Activated B cell treated with CpG ODN at 0.5 μM for 24 hours (primary cell): Measurements from ENCODE around the gene ARHGAP6. TPM values are rescaled to one million over a fixed set of nuclear protein-coding genes. Genes with fewer than 3 reads are reported as not detected.
"Not testable (repeated sequence)": the region's sequence is repeated elsewhere in the genome, so short reads cannot be mapped to it uniquely, and the experiment has no call there.

Experiments used
- ATAC-seq: fragments of 200-7000 bp; cut with Tn5 transposase; one replicate; pipeline ENCODE4 v1.10.0; 2021; ENCODE audit warnings: low read depth, mild to moderate bottlenecking, moderate library complexity
- CTCF ChIA-PET: fragments of 350-600 bp; sonication (Branson Sonifier 250); formaldehyde crosslinking; loops from one replicate; lab custom pipeline; 2021; ENCODE audit warnings: antibody characterized with exemption; lab: Charles Lee
- POLR2A ChIA-PET: fragments of 350-600 bp; sonication (Branson Sonifier 250); formaldehyde crosslinking; loops from one replicate; lab custom pipeline; 2021; ENCODE audit warnings: antibody characterized with exemption; lab: Charles Lee
- DNase-seq: peaks from one replicate; pipeline ENCODE4 v3.0.0; 2022
- H3K27ac Mint-ChIP-seq: one replicate; pipeline ENCODE4 v1.8.0; 2020; ENCODE audit warnings: mixed read lengths
- H3K27me3 Mint-ChIP-seq: one replicate; pipeline ENCODE4 v1.8.0; 2021; ENCODE audit warnings: mixed read lengths
- H3K36me3 Mint-ChIP-seq: one replicate; pipeline ENCODE4 v1.8.0; 2021; ENCODE audit warnings: low read depth, mixed read lengths
- H3K4me1 Mint-ChIP-seq: one replicate; pipeline ENCODE4 v1.8.0; 2021; ENCODE audit warnings: mixed read lengths
- H3K4me3 Mint-ChIP-seq: one replicate; pipeline ENCODE4 v1.8.0; 2020; ENCODE audit warnings: mild to moderate bottlenecking, mixed read lengths
- H3K9me3 Mint-ChIP-seq: one replicate; pipeline ENCODE4 v1.8.0; 2020; ENCODE audit warnings: mixed read lengths
- intact Hi-C: fragments of 100-400 bp; cut with micrococcal nuclease; formaldehyde crosslinking; loops from one replicate; pipeline ENCODE4 v1.15.1; 2024
- total RNA-seq: library from RNA; stranded (reverse); gene quantifications from 2 replicates; pipeline ENCODE4 v1.2.3, GENCODE V29; 2022
- TF ChIP-seq, protein P1 (sequence below): fragments of 200-600 bp; IDR thresholded peaks from one replicate; pipeline ENCODE4 v1.8.0; 2022; ENCODE audit warnings: antibody characterized with exemption, mild to moderate bottlenecking

The ARHGAP6 gene
- total RNA-seq, 1 donor from 2014 or later = 0.42 TPM

DNA sequence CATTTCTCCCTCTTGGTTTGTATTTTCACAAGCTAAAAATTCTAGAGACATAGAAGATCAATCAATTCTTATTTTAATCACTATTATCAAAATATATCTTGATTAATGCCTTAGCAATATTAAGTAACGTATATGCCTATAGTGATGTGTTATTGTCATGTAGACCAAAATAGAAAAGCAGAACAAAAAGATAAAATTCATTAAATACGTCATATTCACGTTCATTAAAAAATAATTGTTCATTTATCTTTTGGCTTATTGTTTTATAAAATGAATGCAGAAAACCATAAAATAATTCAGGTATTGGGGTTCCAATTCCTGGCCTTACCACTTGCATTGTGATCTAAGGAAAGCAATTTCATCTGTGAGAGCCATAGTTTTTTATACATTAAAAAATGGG is 300.3 kb downstream of the ARHGAP6 start:
- H3K4me1 Mint-ChIP-seq = peaks cover 27% of the 10 kb centered on the region
- ATAC-seq (no peak), DNase-seq (no peak)
- CTCF ChIA-PET = no interaction called here
- no peaks in the 10 kb centered on the region for H3K9me3 Mint-ChIP-seq
- no peaks in the 10 kb centered on the region for H3K27me3 Mint-ChIP-seq
- no peak overlapping the region for H3K4me3 Mint-ChIP-seq
- no peak overlapping the region for H3K27ac Mint-ChIP-seq
- H3K36me3 Mint-ChIP-seq = no peaks in the 10 kb centered on the region
- intact Hi-C loops = loop anchor here (5.0 kb wide), 1 partner anchor 33 kb away; no protein-coding TSS in a partner anchor
- POLR2A ChIA-PET = no interaction called here
- TF ChIP-seq, protein P1, sequence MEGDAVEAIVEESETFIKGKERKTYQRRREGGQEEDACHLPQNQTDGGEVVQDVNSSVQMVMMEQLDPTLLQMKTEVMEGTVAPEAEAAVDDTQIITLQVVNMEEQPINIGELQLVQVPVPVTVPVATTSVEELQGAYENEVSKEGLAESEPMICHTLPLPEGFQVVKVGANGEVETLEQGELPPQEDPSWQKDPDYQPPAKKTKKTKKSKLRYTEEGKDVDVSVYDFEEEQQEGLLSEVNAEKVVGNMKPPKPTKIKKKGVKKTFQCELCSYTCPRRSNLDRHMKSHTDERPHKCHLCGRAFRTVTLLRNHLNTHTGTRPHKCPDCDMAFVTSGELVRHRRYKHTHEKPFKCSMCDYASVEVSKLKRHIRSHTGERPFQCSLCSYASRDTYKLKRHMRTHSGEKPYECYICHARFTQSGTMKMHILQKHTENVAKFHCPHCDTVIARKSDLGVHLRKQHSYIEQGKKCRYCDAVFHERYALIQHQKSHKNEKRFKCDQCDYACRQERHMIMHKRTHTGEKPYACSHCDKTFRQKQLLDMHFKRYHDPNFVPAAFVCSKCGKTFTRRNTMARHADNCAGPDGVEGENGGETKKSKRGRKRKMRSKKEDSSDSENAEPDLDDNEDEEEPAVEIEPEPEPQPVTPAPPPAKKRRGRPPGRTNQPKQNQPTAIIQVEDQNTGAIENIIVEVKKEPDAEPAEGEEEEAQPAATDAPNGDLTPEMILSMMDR = no peak

DNA sequence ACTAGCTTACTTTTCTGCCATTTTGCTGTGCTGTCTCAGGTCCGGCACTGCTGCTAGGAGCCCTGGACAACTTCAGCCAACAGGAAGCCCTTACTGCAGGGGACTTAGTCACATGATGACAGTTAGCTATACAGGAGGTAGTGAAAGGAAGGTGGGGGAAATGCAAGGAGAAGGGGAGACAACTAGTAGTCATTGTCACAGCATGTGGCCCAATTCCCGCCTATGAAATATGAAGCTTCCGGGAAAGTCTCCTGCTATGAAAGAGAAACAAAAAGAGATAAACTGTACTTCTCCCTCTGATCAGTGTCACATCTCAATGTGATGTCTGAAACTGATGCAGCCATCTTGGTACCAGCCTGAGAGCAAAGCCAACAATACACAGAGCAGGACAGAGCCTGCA is 300.9 kb downstream of the ARHGAP6 start:
- H3K27ac Mint-ChIP-seq = no peak overlapping the region
- H3K4me3 Mint-ChIP-seq = no peak overlapping the region
- DNase-seq (no peak), ATAC-seq (no peak)
- peaks cover 27% of the 10 kb centered on the region for H3K4me1 Mint-ChIP-seq
- POLR2A ChIA-PET = no interaction called here
- CTCF ChIA-PET = no interaction called here
- no peaks in the 10 kb centered on the region for H3K9me3 Mint-ChIP-seq
- no peaks in the 10 kb centered on the region for H3K27me3 Mint-ChIP-seq
- TF ChIP-seq, protein P1 = no peak
- intact Hi-C loops = loop anchor here (5.0 kb wide), 2 partner anchors 33 to 392 kb away; partner anchors contain the start of gene MSL3
- H3K36me3 Mint-ChIP-seq = no peaks in the 10 kb centered on the region

DNA sequence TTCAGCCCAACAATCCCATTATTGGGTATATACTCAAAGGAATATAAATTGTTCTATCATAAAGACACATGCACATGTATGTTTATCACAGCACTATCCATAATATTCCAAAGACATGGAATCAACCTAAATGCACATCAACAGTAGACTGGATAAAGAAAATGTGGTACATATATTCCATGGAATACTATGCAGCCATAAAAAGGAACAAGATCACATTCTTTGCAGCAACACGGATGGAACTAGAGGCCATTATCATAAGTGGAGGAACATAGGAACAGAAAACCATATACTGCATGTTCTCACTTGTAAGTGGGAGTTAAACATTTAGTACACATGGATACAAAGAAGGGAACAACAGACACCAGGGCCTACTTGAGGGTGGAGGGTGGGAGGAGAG is 301.9 kb downstream of the ARHGAP6 start:
- intact Hi-C loops = loop anchor here (1.0 to 5.0 kb wide), 5 partner anchors 13 to 429 kb away; partner anchors contain the start of gene MSL3
- H3K4me3 Mint-ChIP-seq = peak overlapping the region; percentile 24
- H3K9me3 Mint-ChIP-seq, ATAC-seq, H3K27me3 Mint-ChIP-seq, POLR2A ChIA-PET, H3K27ac Mint-ChIP-seq, CTCF ChIA-PET, DNase-seq, H3K36me3 Mint-ChIP-seq: not testable (repeated sequence)
- peaks cover 27% of the 10 kb centered on the region for H3K4me1 Mint-ChIP-seq

DNA sequence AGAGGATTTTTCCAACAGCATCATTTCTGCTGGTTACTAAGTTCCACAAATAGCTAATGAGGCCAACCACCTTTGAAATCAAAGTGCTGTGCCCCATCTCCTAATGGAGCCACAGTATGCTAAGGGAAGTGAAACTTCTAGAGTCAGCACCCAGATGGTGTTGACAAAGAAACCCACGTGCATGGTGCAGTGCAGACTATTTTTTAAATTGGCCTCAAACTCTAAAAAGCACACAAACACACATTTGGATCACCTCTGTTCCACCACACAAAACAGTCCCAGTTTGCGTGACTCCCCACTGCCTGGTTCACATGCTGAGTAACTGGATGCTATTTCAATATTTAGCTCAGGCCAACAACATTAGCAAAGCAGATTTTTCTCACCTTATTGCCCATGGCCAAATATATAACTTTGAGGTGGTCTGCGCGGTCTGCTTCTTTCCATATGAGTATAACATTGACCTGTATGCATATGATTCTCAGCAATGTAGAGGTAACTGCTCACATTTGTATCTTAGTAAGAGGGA is 302.6 kb downstream of the ARHGAP6 start:
- Mint-ChIP-seq H3K4me3 (peak overlapping the region; percentile 19), H3K9me3 (no peaks in the 10 kb centered on the region), H3K27ac (peak overlapping the region; percentile 86), H3K4me1 (peaks cover 27% of the 10 kb centered on the region), H3K27me3 (no peaks in the 10 kb centered on the region), H3K36me3 (no peaks in the 10 kb centered on the region)
- DNase-seq (peak; percentile 17), ATAC-seq (peak; percentile 96)
- CTCF ChIA-PET = no interaction called here
- TF ChIP-seq, protein P1 = no peak
- intact Hi-C loops = loop anchor here (1.0 to 5.0 kb wide), 5 partner anchors 12 to 430 kb away; partner anchors contain the start of gene MSL3
- POLR2A ChIA-PET = interaction anchor here (0.6 to 1.0 kb wide), 2 partner anchors 13 to 21 kb away, joined by 3 to 6 read pairs; no protein-coding TSS in a partner anchor

DNA sequence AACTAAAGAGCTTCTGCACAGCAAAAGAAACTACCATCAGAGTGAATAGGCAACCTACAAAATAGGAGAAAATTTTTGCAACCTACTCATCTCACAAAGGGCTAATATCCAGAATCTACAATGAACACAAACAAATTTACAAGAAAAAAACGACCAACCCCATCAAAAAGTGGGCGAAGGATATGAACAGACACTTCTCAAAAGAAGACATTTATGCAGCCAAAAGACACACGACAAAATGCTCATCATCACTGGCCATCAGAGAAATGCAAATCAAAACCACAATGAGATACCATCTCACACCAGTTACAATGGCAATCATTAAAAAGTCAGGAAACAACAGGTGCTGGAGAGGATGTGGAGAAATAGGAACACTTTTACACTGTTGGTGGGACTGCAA is 304.1 kb downstream of the ARHGAP6 start:
- not testable (repeated sequence) for DNase-seq

DNA sequence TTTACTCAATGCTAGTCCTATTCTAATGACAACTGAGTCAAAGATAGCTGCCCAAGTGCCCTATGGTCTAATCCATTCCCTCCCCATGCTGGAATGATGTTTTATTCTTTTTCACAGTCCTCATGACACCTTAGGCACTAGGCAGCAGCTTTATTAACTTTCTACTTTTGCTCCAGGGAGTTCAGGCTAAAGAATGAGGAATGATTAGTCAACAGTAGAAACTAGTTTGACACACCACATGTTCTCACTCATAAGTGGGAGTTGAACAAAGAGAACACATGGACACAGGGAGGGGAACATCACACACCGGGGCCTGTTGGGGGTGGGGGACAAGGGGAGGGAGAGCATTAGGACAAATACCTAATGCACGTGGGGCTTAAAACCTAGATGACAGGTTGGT is 309.8 kb downstream of the ARHGAP6 start:
- POLR2A ChIA-PET, CTCF ChIA-PET, intact Hi-C loops, DNase-seq, H3K27ac Mint-ChIP-seq, H3K27me3 Mint-ChIP-seq, ATAC-seq, H3K9me3 Mint-ChIP-seq, H3K36me3 Mint-ChIP-seq, H3K4me3 Mint-ChIP-seq: not testable (repeated sequence)
- H3K4me1 Mint-ChIP-seq = peaks cover 17% of the 10 kb centered on the region

More for the DNA sequence above, 304.1 kb downstream of the ARHGAP6 start:
- POLR2A ChIA-PET, ATAC-seq, H3K4me3 Mint-ChIP-seq, H3K27me3 Mint-ChIP-seq, CTCF ChIA-PET, H3K9me3 Mint-ChIP-seq, H3K27ac Mint-ChIP-seq, H3K36me3 Mint-ChIP-seq: not testable (repeated sequence)
- peaks cover 22% of the 10 kb centered on the region for H3K4me1 Mint-ChIP-seq
- intact Hi-C loops = loop anchor here (2.0 to 5.0 kb wide), 3 partner anchors 19 to 431 kb away; partner anchors contain the start of gene MSL3
